PFSK-1 (cell line): ENCODE data around the gene FAM20A.

Experiments used
- POLR2AphosphoS5 ChIP-seq: IDR thresholded peaks from 2 replicates; pipeline ENCODE4 v1.6.1; 2012; ENCODE audit warnings: low read depth, mild to moderate bottlenecking, control low read depth, low read length, moderate library complexity
- SIN3A ChIP-seq: IDR thresholded peaks from 2 replicates; pipeline ENCODE4 v1.6.1; 2012; ENCODE audit warnings: mild to moderate bottlenecking, low read length, moderate library complexity, borderline replicate concordance; ENCODE audit not compliant: insufficient read depth
- TAF1 ChIP-seq: IDR thresholded peaks from 2 replicates; pipeline ENCODE4 v1.6.1; 2012; ENCODE audit warnings: low read length, control low read depth, borderline replicate concordance; ENCODE audit not compliant: insufficient read depth

DNA sequence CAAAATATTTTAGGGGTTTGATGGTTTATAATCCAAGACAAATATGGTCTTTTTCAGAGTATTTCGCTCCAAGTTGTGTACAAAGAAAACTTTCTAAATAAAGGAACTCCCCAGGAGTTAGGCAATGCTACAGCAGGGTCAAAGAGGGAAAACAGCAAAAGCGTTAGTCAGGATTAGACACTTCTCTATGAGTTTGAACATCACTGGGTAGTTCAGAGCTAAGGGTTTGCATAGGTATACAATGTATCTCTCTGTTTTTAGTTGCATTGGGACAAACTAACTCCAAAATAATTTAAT is 34.8 kb downstream of the FAM20A start:
- TF ChIP-seq POLR2AphosphoS5 (no peak), TAF1 (no peak), SIN3A (no peak)
